ENCODE results near the gene ETFB.

Gene ETFB

GRCh38 chr19:51354103-51354741 lies 12.0 kb downstream of the ETFB start:
- DNase-seq (ENCODE audit: low read depth in 1 of 2, low spot score in 1 of 2) = no peak
- no peaks in the 10 kb centered on the region for H3K27me3 ChIP-seq (ENCODE audit: insufficient read depth, poor library complexity, severe bottlenecking)
- no peak for TF ChIP-seq POLR2AphosphoS5 (IDR thresholded peaks at IDR 0.05; ENCODE audit: low read depth)
- no peak for TF ChIP-seq REST (IDR thresholded peaks at IDR 0.05; ENCODE audit: insufficient replicate concordance, low read depth)
- TF ChIP-seq GABPA (IDR thresholded peaks at IDR 0.05; ENCODE audit: low read depth) = no peak
- no peak for TF ChIP-seq CTCF (IDR thresholded peaks at IDR 0.05; ENCODE audit: insufficient read depth, low read length)
- no peak for TF ChIP-seq SPI1 (IDR thresholded peaks at IDR 0.05; ENCODE audit: borderline replicate concordance, low read depth)
- H3K4me3 ChIP-seq (replicated peaks; ENCODE audit: insufficient read depth, low read length) = no peak overlapping the region
- H3K27ac ChIP-seq (replicated peaks) = no peak overlapping the region

- TF ChIP-seq POLR2AphosphoS5 (IDR thresholded peaks at IDR 0.05; ENCODE audit: low read depth) (no peak), SPI1 (IDR thresholded peaks at IDR 0.05; ENCODE audit: borderline replicate concordance, low read depth) (no peak), CTCF (IDR thresholded peaks at IDR 0.05; ENCODE audit: insufficient read depth, low read length) (no peak), GABPA (IDR thresholded peaks at IDR 0.05; ENCODE audit: low read depth) (no peak), REST (IDR thresholded peaks at IDR 0.05; ENCODE audit: insufficient replicate concordance, low read depth) (no peak)
- H3K27me3 ChIP-seq (ENCODE audit: insufficient read depth, poor library complexity, severe bottlenecking) = no peaks in the 10 kb centered on the region
- H3K27ac ChIP-seq (replicated peaks) = no peak overlapping the region
- no peak overlapping the region for H3K4me3 ChIP-seq (replicated peaks; ENCODE audit: insufficient read depth, low read length)
- DNase-seq (ENCODE audit: low read depth in 1 of 2, low spot score in 1 of 2) = no peak
Observed at GRCh38 chr19:51352783-51353360, 13.3 kb downstream of the ETFB start.

GRCh38 chr19:51351266-51351990 lies 14.8 kb downstream of the ETFB start:
- H3K4me3 ChIP-seq (replicated peaks; ENCODE audit: insufficient read depth, low read length) = no peak overlapping the region
- H3K27ac ChIP-seq (replicated peaks) = no peak overlapping the region
- no peaks in the 10 kb centered on the region for H3K27me3 ChIP-seq (ENCODE audit: insufficient read depth, poor library complexity, severe bottlenecking)
- DNase-seq (ENCODE audit: low read depth in 1 of 2, low spot score in 1 of 2) = no peak
- TF ChIP-seq SPI1 (IDR thresholded peaks at IDR 0.05; ENCODE audit: borderline replicate concordance, low read depth) = no peak
- no peak for TF ChIP-seq CTCF (IDR thresholded peaks at IDR 0.05; ENCODE audit: insufficient read depth, low read length)
- TF ChIP-seq POLR2AphosphoS5 (IDR thresholded peaks at IDR 0.05; ENCODE audit: low read depth) = no peak
- TF ChIP-seq GABPA (IDR thresholded peaks at IDR 0.05; ENCODE audit: low read depth) = no peak
